NCI-H526 (cell line): Measurements from ENCODE around the gene LAMTOR2.

Source experiments
- DNase-seq, 2 experiments: peaks; one replicate each; lab custom pipeline; 2025; lab: John Stamatoyannopoulos, UW

Gene LAMTOR2

DNA sequence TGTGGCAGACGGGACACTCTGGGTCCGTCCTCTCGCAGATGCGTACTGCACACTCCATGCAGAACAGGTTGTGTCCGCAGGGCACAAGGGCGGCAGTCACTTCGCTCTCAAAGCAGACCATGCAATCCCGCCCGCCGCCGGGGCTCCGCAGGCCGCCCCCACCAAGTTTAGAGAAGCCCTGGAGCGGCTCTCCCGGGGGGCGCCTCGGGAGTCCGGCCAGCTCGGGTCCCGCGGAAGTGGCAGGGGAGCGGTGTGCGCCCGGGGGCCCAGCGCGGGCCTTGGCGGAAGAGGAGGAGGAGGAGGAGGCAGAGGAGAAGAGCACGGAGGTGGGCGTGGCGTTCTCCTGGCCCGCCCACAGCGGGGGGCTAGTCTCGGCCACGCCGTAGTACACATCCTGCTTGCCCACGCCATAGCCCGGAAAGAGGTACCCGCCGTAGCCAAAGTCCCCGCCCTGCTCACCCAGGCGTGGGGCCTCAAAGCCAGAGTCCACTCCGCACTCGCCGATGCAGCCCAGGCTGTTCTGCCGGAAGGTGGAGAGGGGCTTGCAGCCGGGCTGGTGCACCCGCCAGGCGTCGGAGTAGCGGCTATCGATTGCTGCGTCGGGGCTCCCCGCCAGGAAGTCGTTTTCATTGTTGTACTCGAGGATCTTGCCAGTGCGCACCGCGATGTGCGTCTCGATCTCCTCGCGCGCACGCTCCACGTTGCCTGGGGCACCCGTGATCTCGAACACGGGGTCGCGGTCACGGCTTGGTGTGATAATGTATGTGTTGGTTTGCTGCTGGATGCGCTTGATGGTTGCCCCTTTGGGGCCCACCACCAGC lies 22.2 kb downstream of the LAMTOR2 start:
- DNase-seq: no peak

DNA sequence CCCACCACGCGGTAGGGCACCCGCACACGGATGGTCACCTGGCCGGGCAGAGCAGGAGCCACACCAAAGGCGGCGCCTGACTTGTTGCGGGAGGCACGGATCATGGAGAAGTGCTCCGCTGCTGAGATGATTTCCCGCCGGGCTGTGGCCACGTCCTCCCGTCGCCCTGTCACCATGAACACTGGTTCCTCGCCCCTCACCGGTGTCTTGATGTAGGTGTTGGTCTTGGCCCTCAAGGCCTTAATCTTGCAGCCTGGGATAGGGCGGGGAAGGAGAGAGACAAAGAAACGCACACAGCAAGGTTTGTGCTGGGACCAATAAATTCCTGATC lies 22.8 kb downstream of the LAMTOR2 start:
- DNase-seq: no peak

- no peak for DNase-seq
These were observed 24.1 kb downstream of the LAMTOR2 start for GRCh38 chr1:156078728-156079127.

- DNase-seq: no peak
These were observed 25.2 kb downstream of the LAMTOR2 start for GRCh38 chr1:156079762-156080161.

GRCh38 chr1:156080241-156080862 lies 25.8 kb downstream of the LAMTOR2 start:
- DNase-seq: no peak

DNA sequence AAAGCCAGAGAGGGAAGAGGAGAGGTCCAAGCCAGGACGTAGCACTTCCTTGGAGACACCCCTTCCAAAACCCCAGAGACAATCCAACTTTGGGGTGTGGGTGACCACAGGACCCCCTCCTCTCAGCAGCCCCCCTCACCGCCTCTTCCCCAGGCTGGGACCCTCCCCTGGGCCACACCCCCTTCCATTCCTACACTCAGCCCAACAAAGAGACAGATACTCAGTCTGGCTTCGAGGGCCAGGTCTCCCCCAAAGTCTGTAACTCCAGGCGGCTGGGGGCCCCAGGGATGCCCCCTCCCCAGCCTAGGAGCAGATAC lies 26.2 kb downstream of the LAMTOR2 start:
- no peak for DNase-seq

- peak in 1 of 2 experiments; percentile 76 for DNase-seq
These were observed 26.8 kb downstream of the LAMTOR2 start for GRCh38 chr1:156081180-156081916.

DNA sequence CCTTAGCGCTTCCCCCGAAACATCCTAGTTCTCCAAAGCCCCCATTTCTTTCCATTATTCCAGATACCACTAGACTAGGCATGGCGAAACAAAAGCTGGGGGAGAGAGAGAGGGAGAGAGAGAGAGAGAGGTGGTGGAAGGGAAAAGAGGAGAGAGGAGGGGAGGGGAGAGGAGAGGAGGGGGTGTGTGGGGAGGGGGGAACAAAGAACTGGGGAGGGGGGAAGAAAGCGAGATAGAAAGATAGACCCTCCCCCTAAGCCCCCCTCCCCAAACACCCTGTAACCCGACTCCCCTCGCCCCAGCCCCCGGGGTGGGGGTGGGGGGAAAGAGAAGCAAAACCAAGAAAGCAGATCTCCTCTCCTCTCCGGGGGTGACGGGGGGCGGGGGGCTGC lies 27.3 kb downstream of the LAMTOR2 start:
- DNase-seq: peak in 1 of 2 experiments; percentile 85

- DNase-seq: peak; percentile 87 to 97
These were observed 27.9 kb downstream of the LAMTOR2 start, which contains the start of gene MEX3A for GRCh38 chr1:156082309-156083091. Gene MEX3A, minus strand, starts transcription at chr1:156082465. Its CDS starts 467 bp downstream, at chr1:156081998.

DNA sequence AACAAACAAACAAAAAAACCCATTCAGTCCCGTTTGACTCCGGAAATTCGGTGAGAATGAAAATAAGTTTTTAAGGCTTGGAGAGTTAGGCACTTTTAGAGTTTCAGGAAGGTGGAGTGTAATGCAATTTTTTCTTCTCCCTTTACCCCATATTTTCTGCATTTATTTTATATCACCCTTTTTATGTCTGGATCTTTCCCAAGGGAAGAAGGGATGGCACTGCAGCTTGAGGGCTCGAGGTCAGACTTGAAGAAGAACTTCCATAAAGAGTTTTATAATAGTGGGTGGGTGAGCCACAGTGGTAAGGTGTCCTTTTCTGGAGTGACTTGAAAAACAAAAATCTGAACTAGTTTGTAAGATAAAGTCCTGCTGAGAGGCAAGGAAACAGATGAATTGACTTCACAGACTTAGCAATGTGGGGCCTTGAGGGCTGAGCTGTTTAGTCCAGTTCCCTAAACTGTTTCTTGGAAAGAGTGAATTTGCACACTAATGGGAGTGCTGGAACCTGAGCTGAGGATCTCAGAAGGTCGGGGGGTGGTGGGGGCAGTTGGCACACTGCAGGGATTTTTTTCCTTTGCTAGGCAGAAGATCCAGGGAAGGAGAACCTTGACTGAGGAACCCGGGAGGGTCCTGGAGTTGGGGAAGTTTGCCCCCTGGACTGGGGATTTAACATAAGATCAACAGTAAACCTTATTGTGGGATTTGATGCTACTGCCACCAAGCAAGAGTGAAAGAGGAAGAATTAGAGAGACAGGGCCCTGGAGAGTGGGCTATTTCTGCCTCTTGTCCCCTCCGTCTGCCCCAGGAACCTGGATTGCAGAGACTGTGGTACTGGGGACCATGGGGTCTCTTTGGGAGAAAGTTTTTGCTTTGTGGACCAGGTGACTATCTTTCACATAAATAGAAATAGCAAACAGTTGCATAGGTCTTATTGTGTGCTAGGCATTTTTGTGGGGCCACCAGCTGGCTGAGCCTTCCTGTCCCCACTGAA lies 29.5 kb downstream of the LAMTOR2 start:
- DNase-seq: no peak

DNA sequence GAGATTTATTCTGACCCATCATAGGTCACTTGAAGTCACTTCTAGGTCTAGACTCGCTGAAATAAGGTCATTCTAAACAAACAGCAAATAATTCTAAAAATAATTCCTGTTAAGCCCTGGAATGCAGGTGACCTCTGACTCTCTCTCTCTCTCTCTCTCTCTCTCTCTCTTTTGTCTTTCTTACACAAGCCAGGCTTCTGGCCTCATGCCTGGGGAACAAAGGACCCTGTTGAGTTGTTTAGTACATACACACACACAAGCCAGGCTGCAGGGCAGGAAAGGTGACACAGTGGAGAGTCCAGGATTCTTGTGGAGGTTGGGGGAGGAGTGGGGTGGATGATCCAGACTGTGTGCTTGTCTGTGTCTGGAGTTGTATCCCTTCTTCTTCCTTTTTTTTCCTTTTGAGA lies 31.7 kb downstream of the LAMTOR2 start:
- DNase-seq: no peak

- DNase-seq: peak; percentile 87
These were observed 35.1 kb downstream of the LAMTOR2 start for GRCh38 chr1:156089704-156090103.

- peak in 1 of 2 experiments; percentile 57 for DNase-seq
These were observed 35.7 kb downstream of the LAMTOR2 start for GRCh38 chr1:156090138-156090839.

- peak; percentile 85 to 99 for DNase-seq
These were observed 36.2 kb downstream of the LAMTOR2 start for GRCh38 chr1:156090840-156091188.

GRCh38 chr1:156091610-156092009 lies 37.0 kb downstream of the LAMTOR2 start:
- DNase-seq: no peak

DNA sequence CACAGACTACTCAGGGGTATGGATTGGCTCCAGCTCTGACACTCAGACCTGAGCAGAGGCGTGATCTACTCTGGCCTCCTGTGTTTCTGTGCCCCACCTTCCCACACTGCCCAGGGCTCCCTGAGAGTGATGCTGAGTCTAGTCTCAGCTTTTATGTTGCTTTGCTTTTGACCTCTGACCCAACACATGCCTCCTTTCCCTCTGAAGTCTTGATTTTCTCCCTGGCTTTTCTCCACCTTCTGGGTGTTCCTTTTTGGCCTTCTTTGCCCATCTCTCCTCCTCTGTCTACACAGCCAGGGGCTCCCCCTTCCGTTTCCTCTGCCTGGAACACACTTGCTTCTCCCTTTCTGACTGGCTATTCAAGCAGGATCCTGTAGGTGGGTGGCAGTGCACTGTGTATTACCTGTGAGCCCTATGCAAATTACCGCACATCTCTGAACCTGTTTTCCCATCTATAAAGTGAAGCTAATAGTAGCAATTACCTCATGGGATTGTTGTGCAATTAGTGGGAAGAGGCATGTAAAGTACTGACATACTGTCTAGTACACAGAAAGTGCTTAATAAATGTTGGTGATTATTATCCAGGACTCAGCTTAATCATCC lies 41.4 kb downstream of the LAMTOR2 start:
- peak; percentile 77 to 88 for DNase-seq

DNA sequence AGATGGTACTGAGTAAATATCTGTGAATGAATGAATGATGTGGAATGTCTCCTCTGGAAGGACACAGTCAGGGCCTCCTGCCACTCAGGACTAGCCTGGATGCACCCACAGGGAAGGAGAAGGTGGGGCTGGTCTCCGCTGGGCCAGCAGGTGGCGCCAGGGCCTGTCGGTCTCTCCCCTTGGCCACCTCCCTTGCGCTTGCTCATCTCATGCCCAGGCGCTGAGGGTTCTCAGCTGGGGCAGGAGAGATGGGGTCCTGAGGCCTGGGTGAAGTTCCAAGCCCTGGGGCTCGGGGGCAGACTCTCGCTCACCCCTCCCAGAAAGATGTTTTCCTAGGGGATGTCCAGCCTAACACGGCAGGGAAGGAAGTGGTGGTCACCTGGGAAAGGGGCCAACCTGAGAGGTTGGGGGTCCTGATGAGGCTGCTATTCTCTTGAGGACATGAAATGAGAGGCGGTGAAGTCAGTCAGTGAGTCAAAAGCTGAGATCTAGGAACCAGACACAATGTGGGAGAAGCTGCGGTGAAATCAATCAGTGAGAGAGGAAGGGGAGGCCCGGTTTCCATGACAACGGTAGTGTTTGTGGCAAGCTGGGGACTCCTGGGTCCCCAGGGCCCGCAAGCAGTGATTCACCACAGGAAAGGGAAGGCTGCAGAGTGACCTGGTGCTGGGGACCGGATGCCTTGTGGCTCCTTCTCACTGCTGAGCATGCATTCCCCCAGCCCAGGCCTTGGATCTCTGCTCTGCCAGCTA lies 42.2 kb downstream of the LAMTOR2 start:
- DNase-seq: peak; percentile 78 to 96

GRCh38 chr1:156097499-156098178 lies 43.1 kb downstream of the LAMTOR2 start:
- DNase-seq: no peak

GRCh38 chr1:156098784-156099183 lies 44.2 kb downstream of the LAMTOR2 start:
- no peak for DNase-seq
